Measurements from ENCODE around the gene RXRA.

The RXRA gene

GRCh38 chr9:134325813-134326723, at the start of gene RXRA:
TSS of gene RXRA (plus strand) at chr9:134326455. CDS start at chr9:134326632, 177 bp downstream.
- peak; percentile 80 for DNase-seq

GRCh38 chr9:134278286-134278685, 48.0 kb upstream of the RXRA start:
- DNase-seq: no peak

DNA sequence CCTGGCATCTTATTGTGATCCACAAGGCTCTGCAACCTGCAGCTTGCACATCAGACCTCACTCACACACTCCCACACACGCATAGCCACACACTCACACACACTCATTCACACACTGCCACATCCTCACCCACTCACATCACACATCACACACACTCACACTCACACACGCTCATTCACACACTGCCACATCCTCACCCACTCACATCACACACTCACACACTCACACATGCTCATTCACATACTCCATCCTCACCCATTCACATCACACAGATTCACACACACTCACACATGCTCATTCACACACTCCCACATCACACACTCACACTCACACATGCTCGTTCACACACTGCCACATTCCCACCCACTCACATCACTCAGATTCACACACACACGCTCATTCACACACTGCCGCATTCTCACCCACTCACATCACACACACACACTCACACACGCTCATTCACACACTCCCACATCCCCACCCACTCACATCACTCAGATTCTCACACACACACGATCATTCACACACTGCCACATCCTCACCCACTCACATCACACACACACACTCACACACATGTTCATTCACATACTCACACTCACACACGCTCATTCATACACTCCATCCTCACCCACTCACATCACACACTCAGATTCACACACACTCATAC, 47.1 kb upstream of the RXRA start:
- no peak for DNase-seq

- DNase-seq: no peak
These were observed 44.1 kb upstream of the RXRA start for GRCh38 chr9:134282138-134282650.

DNA sequence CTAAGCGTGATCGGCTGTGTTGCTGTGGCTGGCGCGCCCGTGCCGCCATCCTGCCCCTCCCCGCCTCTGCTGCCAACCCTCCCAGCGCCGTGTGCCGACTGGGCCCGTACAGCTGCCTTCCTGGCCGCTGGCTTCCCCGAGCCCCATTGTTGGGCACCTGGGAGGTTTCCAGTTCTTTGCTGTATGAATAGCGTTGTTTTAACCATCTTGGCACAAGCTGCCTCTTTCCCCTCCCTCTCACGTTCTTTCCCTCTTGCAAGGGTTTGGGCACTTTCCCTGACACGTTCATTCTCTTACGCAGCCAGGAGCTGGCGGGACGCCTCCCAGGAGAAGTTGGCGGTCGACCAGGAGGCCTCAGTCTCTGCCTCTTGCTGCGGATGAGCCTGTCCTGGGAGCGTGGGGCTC, 43.1 kb upstream of the RXRA start:
- DNase-seq: no peak

DNA sequence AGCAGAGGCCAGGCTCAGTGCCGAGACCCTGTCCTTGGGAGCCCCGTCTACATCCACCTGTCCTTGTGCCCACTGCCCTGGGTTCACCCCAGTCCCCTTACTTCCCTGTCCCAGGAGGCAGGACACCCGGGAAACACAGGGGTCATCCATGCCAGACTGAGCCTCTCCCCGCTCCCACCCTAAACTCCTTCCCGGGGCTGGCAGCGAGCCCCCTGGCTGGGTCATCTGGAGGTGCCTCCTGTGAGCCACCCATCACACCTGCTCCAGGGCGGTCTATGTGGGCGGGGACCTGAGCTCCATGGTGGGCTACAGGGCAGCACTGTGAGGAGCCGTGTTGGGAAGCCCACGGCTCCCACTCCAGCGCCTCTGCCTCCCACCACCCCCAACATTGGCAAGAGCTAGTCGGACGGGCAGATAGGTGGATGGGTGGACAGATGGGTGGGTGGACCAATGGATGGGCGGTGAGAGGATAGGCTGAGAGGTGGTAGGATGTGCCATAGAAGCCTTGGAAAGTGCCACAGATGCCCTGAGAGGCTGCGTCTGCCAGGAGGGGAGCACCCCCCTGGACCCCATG, 42.5 kb upstream of the RXRA start:
- no peak for DNase-seq

DNA sequence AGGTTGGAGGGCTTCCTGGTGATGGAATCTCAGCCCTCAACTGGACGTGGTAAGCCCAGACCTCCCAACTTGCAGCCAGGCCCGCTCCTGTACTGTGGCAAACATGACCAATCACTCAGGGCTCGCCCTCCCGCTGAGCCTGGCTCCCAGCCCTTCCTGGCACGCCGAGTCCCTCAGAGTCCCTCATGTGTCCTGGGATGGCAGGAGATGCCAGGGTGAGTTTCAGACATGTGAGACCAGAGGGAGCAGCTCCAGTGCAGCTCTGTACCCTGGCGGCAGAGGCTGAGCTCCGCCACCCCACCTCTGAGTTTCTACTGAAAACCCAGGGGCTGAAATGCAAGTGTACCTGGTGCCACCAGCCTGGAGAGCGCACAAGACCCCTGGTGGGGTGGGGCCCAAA, 42.0 kb upstream of the RXRA start:
- DNase-seq: no peak

DNA sequence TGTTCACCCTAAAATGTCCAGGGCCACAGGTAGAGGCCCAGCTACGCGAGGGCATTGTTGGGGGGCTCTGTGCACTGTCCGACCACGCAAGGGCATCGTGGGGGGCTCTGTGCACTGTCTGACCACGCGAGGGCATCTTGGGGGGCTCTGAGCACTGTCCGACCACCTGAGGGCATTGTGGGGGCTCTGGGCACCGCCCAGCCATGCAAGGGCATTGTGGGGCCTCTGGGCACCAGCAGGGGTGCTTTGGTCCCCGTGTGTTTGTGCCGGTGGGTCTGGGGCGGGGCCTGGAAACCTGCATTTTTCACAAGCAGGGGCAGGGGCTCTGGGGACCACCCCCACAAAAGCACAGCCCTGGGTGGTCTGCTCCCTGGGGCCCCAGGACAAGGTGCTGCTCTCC, 41.5 kb upstream of the RXRA start:
- no peak for DNase-seq

GRCh38 chr9:134285215-134285845, 40.9 kb upstream of the RXRA start:
- DNase-seq: no peak

DNA sequence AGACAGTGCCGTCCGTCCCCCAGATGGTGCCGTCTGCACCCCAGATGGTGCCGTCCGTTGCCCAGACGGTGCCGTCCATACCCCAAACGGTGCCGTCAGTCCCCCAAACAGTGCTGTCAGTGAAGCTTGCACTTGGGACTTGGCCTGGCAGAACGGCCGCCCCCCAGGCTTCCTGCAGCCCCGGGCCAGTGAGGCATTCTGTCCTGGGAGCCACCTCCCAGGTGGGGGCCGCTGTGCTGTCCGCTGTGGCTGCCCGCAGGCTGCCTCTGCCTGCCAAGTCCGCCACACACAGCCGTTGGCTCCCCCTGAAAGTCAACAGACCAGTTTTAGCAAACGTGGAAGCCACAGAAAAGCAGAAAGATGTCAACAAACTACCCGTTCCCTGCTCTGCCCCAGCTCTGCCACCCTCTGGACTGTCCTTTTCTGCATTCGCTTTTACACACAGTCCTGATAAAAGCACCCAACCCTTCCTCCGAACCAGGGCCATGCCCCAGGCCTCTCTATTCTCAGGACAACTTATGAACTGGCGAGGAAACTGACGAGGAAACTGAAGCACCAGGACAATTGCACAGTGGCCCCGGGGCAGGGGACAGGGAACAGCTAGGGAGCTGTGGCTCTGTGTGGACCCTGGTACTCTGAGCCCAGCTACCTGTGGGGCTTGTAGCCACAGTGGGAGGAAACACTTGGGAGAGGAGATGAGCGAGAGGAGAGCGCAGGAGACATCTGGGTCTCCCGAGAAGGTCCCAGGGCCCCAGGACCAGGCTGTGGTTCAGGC, 39.6 kb upstream of the RXRA start:
- no peak for DNase-seq

DNA sequence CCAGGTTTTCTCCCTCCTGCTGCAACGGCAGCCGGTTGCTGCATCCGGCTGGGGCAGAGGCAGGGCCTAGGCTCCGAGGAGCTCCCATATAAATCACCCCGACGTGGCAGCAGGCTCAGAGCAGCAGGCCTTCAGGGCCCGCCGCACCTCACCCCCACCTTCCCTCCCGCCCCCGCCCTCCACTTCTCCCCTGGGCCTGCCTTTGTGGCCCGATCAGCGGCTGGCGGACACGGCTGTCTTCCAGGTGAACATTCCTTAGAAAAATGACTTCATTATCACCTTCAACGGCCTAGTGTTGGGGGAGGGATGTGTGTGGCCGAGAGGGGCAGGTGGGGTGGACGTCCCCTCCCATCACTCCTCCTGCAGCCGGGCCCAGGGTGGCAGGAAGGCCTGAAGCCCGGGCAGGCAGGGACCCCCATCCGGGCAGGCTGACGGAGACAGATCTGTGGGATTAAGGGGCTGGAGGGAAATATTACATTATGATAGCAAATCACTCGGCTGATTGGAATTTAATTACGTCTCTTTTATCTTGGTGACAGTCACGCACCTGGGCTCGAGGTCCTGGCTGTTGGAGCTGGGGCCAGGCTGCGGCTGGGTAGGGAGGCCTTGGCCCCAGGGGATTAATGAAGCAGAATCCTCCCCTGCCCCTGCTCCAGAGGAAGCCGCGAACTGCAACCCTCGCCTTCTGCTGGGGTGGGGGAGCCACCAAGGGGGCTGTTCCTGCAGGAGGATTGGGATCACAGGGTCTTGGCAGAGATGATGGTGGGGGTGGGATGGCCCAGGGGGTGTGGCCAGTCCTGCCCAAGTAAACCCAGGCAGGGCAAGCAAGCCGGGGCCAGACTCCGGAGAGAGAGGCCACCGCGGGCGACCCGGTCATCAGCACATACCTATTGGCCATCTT, 38.4 kb upstream of the RXRA start:
- no peak for DNase-seq

GRCh38 chr9:134288746-134289145, 37.5 kb upstream of the RXRA start:
- no peak for DNase-seq

- DNase-seq: no peak
These were observed 36.9 kb upstream of the RXRA start for GRCh38 chr9:134289241-134289875.

- no peak for DNase-seq
These were observed 35.4 kb upstream of the RXRA start for GRCh38 chr9:134290603-134291451.

DNA sequence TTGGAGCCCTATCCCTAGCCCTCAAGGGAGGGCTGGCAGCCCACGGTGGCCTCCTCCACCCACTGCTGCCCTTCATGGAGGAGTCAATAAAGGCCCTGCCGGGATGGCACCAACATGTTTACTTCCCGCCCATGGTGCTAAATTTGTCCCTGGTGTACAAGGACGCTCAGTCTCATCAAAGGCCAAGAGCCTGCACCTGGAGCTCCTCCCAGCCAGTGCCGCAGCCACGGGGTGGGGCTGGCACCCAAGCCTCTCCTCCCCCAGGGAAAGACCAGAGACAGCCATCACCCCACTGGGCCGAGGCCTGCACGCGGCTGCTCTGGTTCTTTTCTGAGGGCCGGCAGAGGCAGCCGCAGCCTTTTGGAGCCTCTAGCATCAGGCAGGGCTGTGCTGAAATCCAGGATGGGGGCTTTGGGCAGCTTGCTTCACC, 34.8 kb upstream of the RXRA start:
- no peak for DNase-seq

DNA sequence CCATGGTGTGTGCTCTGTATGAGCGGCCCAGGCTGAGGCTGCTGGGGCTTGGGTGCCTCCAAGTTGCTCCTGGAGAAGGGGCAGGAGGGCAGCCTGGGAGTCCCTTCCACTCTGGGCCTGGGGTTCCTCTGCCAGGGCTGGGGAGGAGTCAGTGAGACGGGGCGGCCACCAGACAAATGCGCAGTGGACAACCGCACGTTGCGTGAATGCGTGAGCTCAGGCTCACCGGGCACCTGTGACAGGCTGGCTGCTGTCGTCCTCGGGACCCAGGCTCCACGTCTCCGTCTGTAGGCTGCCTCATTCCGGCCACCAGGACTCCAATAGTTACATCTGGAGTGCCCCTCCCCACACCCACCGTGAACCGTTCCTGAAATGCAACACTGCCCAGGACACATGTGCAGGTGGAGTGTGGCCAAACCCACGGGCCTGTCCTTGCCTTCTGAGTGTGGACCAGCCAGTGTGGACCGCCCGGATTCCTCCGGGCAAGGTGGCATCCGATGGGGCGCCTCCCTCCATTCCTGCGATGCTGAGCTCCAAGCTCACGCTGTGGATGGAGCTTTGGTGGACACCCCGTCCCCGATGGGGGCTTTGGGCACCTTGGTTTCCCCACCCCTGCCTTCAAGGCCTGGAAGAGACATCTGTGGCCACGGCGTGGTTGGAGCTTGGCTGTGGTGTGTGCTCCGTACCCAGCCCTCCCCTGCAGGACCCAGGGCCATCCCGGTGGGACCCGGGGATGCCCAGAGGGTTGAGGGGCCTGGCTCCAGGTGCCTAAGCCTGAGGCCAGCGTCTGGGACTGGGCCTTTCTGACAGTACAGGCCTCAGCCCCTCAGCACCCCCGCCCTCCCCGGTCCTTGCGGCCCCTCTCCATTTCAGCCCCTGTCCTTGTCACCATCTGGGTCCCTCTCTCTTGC, 34.0 kb upstream of the RXRA start:
- DNase-seq: no peak

DNA sequence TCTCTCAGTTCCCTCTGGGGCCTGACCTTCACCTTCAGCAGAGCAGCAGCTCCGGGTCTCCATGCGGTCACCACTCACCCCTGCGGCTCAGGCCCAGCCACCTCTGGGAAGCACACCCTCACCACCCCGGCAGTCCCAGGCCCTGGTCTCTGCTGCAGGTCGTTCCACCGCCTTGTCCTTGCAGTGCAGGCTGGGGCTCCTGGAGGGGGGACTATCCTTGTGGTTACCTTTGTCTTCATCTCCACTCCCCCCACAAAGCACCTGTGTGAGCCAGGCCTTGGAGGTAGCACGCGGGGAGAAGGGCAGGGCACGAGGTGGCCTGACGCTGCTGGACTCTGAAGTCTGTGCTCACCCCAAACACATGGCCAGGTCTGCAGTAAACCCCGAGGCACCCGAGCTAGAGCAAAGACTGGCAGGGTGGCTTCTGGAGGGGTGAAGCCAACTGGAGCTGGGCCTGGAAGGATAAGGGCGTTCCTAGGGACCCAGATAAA, 33.2 kb upstream of the RXRA start:
- DNase-seq: no peak

GRCh38 chr9:134293611-134294152, 32.6 kb upstream of the RXRA start:
- DNase-seq: no peak
